ENCODE measurements around the gene UBA6. TPM values are rescaled to one million over a fixed set of nuclear protein-coding genes. Genes with fewer than 3 reads are reported as not detected.

Gene UBA6
- total RNA-seq, 1 experiment from 2014 or later, result 81.5 TPM

GRCh38 chr4:67573193-67573592 lies 127.8 kb downstream of the UBA6 start:
- no peak overlapping the region for H3K4me3 Mint-ChIP-seq
- H3K4me1 Mint-ChIP-seq, result peaks cover 11% of the 10 kb centered on the region
- no peak overlapping the region for H3K27ac Mint-ChIP-seq
- H3K36me3 Mint-ChIP-seq, result no peaks in the 10 kb centered on the region
- H3K9me3 Mint-ChIP-seq, result no peaks in the 10 kb centered on the region
- POLR2A ChIA-PET, result no interaction called here
- CTCF ChIA-PET, result no interaction called here
- ATAC-seq (no peak), DNase-seq (ENCODE audit: low spot score) (no peak)
- no peak for TF ChIP-seq OVOL2 (CRISPR knock-in tag; IDR thresholded peaks at IDR 0.05; ENCODE audit: borderline replicate concordance)
- H3K27me3 Mint-ChIP-seq (ENCODE audit: low read depth), result no peaks in the 10 kb centered on the region

- H3K4me3 Mint-ChIP-seq, result no peak overlapping the region
- POLR2A ChIA-PET, result no interaction called here
- no peaks in the 10 kb centered on the region for H3K36me3 Mint-ChIP-seq
- H3K27ac Mint-ChIP-seq, result no peak overlapping the region
- peaks cover 11% of the 10 kb centered on the region for H3K4me1 Mint-ChIP-seq
- ATAC-seq, result no peak
- H3K27me3 Mint-ChIP-seq (ENCODE audit: low read depth), result no peaks in the 10 kb centered on the region
- CTCF ChIA-PET, result no interaction called here
- no peak for TF ChIP-seq ETV6 (CRISPR knock-in tag; IDR thresholded peaks at IDR 0.05)
- no peak for TF ChIP-seq ATF6 (CRISPR knock-in tag; IDR thresholded peaks at IDR 0.05)
- no peaks in the 10 kb centered on the region for H3K9me3 Mint-ChIP-seq
- DNase-seq (ENCODE audit: low spot score), result no peak
These were observed 129.0 kb downstream of the UBA6 start for GRCh38 chr4:67571975-67572374.

- Mint-ChIP-seq H3K36me3 (no peaks in the 10 kb centered on the region), H3K9me3 (no peaks in the 10 kb centered on the region), H3K27me3 (ENCODE audit: low read depth) (no peaks in the 10 kb centered on the region), H3K27ac (no peak overlapping the region), H3K4me3 (no peak overlapping the region), H3K4me1 (peaks cover 5% of the 10 kb centered on the region)
- no peak for ATAC-seq
- CTCF ChIA-PET, result no interaction called here
- no peak for DNase-seq (ENCODE audit: low spot score)
- POLR2A ChIA-PET, result no interaction called here
- TF ChIP-seq ZNF425 (CRISPR knock-in tag; conservative IDR thresholded peaks at IDR 0.05) (no peak), E2F4 (CRISPR knock-in tag; IDR thresholded peaks at IDR 0.05; ENCODE audit: borderline replicate concordance, low read depth) (no peak), SMAD3 (CRISPR knock-in tag; IDR thresholded peaks at IDR 0.05; ENCODE audit: borderline replicate concordance) (no peak), NR2C2 (CRISPR knock-in tag; IDR thresholded peaks at IDR 0.05) (no peak), EMX1 (CRISPR knock-in tag; IDR thresholded peaks at IDR 0.05) (no peak), FOXJ3 (CRISPR knock-in tag; IDR thresholded peaks at IDR 0.05; ENCODE audit: borderline replicate concordance) (no peak), NR1H2 (CRISPR knock-in tag; IDR thresholded peaks at IDR 0.05) (no peak)
These were observed 130.4 kb downstream of the UBA6 start for GRCh38 chr4:67570537-67570936.

- H3K4me3 Mint-ChIP-seq, result no peak overlapping the region
- no peak overlapping the region for H3K27ac Mint-ChIP-seq
- DNase-seq (ENCODE audit: low spot score) (no peak), ATAC-seq (no peak)
- no peaks in the 10 kb centered on the region for H3K27me3 Mint-ChIP-seq (ENCODE audit: low read depth)
- H3K4me1 Mint-ChIP-seq, result no peaks in the 10 kb centered on the region
- H3K36me3 Mint-ChIP-seq, result no peaks in the 10 kb centered on the region
- ChIA-PET POLR2A (no interaction called here), CTCF (no interaction called here)
- no peaks in the 10 kb centered on the region for H3K9me3 Mint-ChIP-seq
- no peak for TF ChIP-seq ZBTB43 (CRISPR knock-in tag; IDR thresholded peaks at IDR 0.05)
- TF ChIP-seq IRF1 (CRISPR knock-in tag; IDR thresholded peaks at IDR 0.05), result no peak
- no peak for TF ChIP-seq GABPB1 (CRISPR knock-in tag; IDR thresholded peaks at IDR 0.05)
- TF ChIP-seq STAT6 (CRISPR knock-in tag; conservative IDR thresholded peaks at IDR 0.05; ENCODE audit: low read depth), result no peak
- no peak for TF ChIP-seq NFYB (CRISPR knock-in tag; conservative IDR thresholded peaks at IDR 0.05; ENCODE audit: low read depth)
- no peak for TF ChIP-seq PREB (CRISPR knock-in tag; IDR thresholded peaks at IDR 0.05; ENCODE audit: borderline replicate concordance)
- TF ChIP-seq ZSCAN18 (CRISPR knock-in tag; IDR thresholded peaks at IDR 0.05), result no peak
These were observed 132.1 kb downstream of the UBA6 start for GRCh38 chr4:67568820-67569219.
